HEK293T (cell line): ENCODE data around the gene CA10.

ENCODE experiments used
- CTCF ChIA-PET: fragments of 350-600 bp; formaldehyde crosslinking; extraction: SDS; loops from one replicate; lab custom pipeline; 2021; ENCODE audit warnings: antibody characterized with exemption, inconsistent platforms; lab: Yijun Ruan, JAX
- POLR2A ChIA-PET: fragments of 350-600 bp; formaldehyde crosslinking; extraction: SDS; loops from one replicate; lab custom pipeline; 2020; ENCODE audit warnings: antibody characterized with exemption, inconsistent platforms; lab: Yijun Ruan, JAX
- DNase-seq: peaks from one replicate; pipeline ENCODE4 v3.0.0; 2012; ENCODE audit warnings: mixed read lengths; ENCODE audit errors: extremely low spot score
- ARNT ChIP-seq: fragments of 450-650 bp; IDR thresholded peaks from 2 replicates; pipeline ENCODE4 v1.6.1; 2017; ENCODE audit warnings: mild to moderate bottlenecking
- BHLHE40 ChIP-seq: fragments of 450-650 bp; IDR thresholded peaks from 2 replicates; pipeline ENCODE4 v1.6.1; 2016; ENCODE audit warnings: mild to moderate bottlenecking, moderate library complexity, borderline replicate concordance
- CTBP1 ChIP-seq: fragments of 450-650 bp; IDR thresholded peaks from 2 replicates; pipeline ENCODE4 v1.6.1; 2016; ENCODE audit warnings: borderline replicate concordance
- ELF4 ChIP-seq: fragments of 450-650 bp; IDR thresholded peaks from 2 replicates; pipeline ENCODE4 v1.6.1; 2017; ENCODE audit warnings: antibody characterized with exemption
- FOXA1 ChIP-seq: fragments of 450-650 bp; IDR thresholded peaks from 2 replicates; pipeline ENCODE4 v1.6.1; 2016; ENCODE audit warnings: mild to moderate bottlenecking
- FOXK2 ChIP-seq: fragments of 450-650 bp; IDR thresholded peaks from 2 replicates; pipeline ENCODE4 v1.6.1; 2016; ENCODE audit warnings: mild to moderate bottlenecking
- FOXM1 ChIP-seq: fragments of 450-650 bp; IDR thresholded peaks from 2 replicates; pipeline ENCODE4 v1.6.1; 2017; ENCODE audit warnings: mild to moderate bottlenecking, borderline replicate concordance
- HDGF ChIP-seq: fragments of 450-650 bp; IDR thresholded peaks from 2 replicates; pipeline ENCODE4 v1.6.1; 2017; ENCODE audit warnings: antibody characterized with exemption, borderline replicate concordance
- L3MBTL2 ChIP-seq: fragments of 450-650 bp; conservative IDR thresholded peaks from 2 replicates; pipeline ENCODE4 v1.6.1; 2016; ENCODE audit warnings: mild to moderate bottlenecking
- LEF1 ChIP-seq: fragments of 450-650 bp; IDR thresholded peaks from 2 replicates; pipeline ENCODE4 v1.6.1; 2017; ENCODE audit warnings: mild to moderate bottlenecking, borderline replicate concordance
- NFRKB ChIP-seq: fragments of 450-650 bp; IDR thresholded peaks from 2 replicates; pipeline ENCODE4 v1.6.1; 2016; ENCODE audit warnings: mild to moderate bottlenecking, moderate library complexity
- PKNOX1 ChIP-seq: fragments of 450-650 bp; IDR thresholded peaks from 2 replicates; pipeline ENCODE4 v1.6.1; 2016
- SP1 ChIP-seq: fragments of 450-650 bp; IDR thresholded peaks from 2 replicates; pipeline ENCODE4 v1.6.1; 2017
- SUZ12 ChIP-seq: fragments of 450-650 bp; IDR thresholded peaks from 2 replicates; pipeline ENCODE4 v1.6.1; 2016; ENCODE audit warnings: mild to moderate bottlenecking
- TARDBP ChIP-seq: fragments of 450-650 bp; IDR thresholded peaks from 2 replicates; pipeline ENCODE4 v1.6.1; 2016
- ZNF384 ChIP-seq: fragments of 450-650 bp; IDR thresholded peaks from 2 replicates; pipeline ENCODE4 v1.6.1; 2016

Gene CA10

GRCh38 chr17:52025236-52025635, 133.3 kb downstream of the CA10 start:
- no peak for TF ChIP-seq ELF4
- DNase-seq, result no peak
- ChIA-PET POLR2A (no interaction called here), CTCF (no interaction called here)

- POLR2A ChIA-PET, result no interaction called here
- CTCF ChIA-PET, result no interaction called here
- no peak for DNase-seq
- TF ChIP-seq SP1, result no peak
- no peak for TF ChIP-seq FOXM1
- TF ChIP-seq TARDBP, result no peak
- no peak for TF ChIP-seq SUZ12
- TF ChIP-seq ZNF384, result no peak
- TF ChIP-seq ARNT, result no peak
- TF ChIP-seq NFRKB, result no peak
- TF ChIP-seq L3MBTL2, result no peak
- TF ChIP-seq FOXK2, result no peak
- TF ChIP-seq CTBP1, result no peak
- no peak for TF ChIP-seq FOXA1
- TF ChIP-seq PKNOX1, result no peak
- TF ChIP-seq HDGF, result no peak
- no peak for TF ChIP-seq ELF4
- no peak for TF ChIP-seq BHLHE40
- no peak for TF ChIP-seq LEF1
Observed at GRCh38 chr17:52024300-52024870, 134.1 kb downstream of the CA10 start.

- CTCF ChIA-PET, result no interaction called here
- DNase-seq, result no peak
- POLR2A ChIA-PET, result no interaction called here
- TF ChIP-seq TARDBP (no peak), SP1 (no peak), SUZ12 (no peak), CTBP1 (no peak), LEF1 (no peak), BHLHE40 (no peak), HDGF (no peak), L3MBTL2 (no peak)
Observed at GRCh38 chr17:52011064-52011463, 147.4 kb downstream of the CA10 start.

- no peak for DNase-seq
- CTCF ChIA-PET, result no interaction called here
- TF ChIP-seq LEF1 (no peak), CTBP1 (no peak), TARDBP (no peak), FOXM1 (no peak), SP1 (no peak), ARNT (no peak), FOXA1 (no peak)
- POLR2A ChIA-PET, result no interaction called here
Observed at GRCh38 chr17:51999654-52000053, 158.9 kb downstream of the CA10 start.

GRCh38 chr17:51997723-51998122, 160.8 kb downstream of the CA10 start:
- TF ChIP-seq L3MBTL2 (no peak), FOXA1 (no peak), SUZ12 (no peak), SP1 (no peak), NFRKB (no peak), PKNOX1 (no peak), BHLHE40 (no peak), ARNT (no peak), ELF4 (no peak), ZNF384 (no peak), HDGF (no peak), FOXK2 (no peak), FOXM1 (no peak), TARDBP (no peak), LEF1 (no peak), CTBP1 (no peak)
- CTCF ChIA-PET, result no interaction called here
- POLR2A ChIA-PET, result no interaction called here
- no peak for DNase-seq

GRCh38 chr17:51995797-51996403, 162.6 kb downstream of the CA10 start:
- TF ChIP-seq ELF4 (no peak), LEF1 (no peak), ARNT (no peak), CTBP1 (no peak), SP1 (no peak), FOXK2 (no peak), HDGF (no peak), PKNOX1 (no peak), L3MBTL2 (no peak), SUZ12 (no peak), BHLHE40 (no peak), NFRKB (no peak)
- no peak for DNase-seq
- CTCF ChIA-PET, result no interaction called here
- POLR2A ChIA-PET, result no interaction called here
